GM21786 (cell line): ENCODE data around the gene BST1.
"Not testable (repeated sequence)": the region's sequence is repeated elsewhere in the genome, so short reads cannot be mapped to it uniquely, and the experiment has no call there.

Experiments
- ATAC-seq: cut with Tn5 transposase; IDR thresholded peaks from one replicate; pipeline ENCODE4 v1.9.1; 2021; ENCODE audit not compliant: unreplicated experiment

The BST1 gene

DNA sequence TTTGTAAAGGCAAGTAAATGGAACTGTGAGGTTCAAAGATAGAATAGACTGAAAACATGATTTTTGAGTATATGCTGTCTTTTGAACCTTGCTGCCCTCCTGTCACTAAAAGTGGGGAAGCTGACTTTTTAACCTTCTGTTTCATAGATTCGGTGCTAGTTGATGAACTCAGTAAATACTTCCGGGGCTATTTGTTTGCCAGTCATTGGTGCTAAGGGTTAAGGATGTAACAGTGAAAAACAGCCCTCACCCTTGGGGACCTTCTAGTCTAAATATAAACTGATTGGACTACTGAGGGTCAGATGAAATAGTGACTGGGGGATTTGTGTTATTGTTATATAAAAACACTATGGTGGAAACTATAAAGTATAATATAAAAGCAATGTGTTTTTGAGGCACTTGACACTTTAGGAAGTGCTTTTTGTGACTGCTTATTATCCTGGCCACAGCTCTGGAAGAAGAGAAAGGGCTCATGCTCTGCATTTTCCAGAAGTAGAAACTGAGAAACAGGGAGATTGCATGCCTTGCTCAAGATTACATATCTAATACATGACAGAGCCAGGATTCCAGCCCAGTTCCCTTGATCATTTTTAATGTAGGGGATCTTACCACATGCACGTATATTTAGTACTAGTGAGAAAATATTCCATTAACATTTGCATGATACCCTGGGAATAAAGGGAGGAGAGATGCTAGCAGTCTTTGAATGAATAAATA lies 3.9 kb downstream of the BST1 start:
- ATAC-seq, result no peak

DNA sequence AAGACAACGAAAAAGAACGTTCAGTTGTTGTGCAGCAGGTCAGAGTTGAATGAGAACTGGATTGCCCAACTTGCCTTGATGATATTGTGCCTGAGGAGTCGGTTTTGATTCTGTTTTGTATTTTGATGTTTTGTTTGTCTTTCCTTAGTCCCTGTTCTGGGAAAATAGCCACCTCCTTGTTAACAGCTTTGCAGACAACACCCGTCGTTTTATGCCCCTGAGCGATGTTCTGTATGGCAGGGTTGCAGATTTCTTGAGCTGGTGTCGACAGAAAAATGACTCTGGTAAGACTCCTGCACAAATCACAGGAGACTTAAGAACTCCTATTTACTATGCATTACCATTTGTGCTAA lies 4.5 kb downstream of the BST1 start:
- ATAC-seq, result no peak

DNA sequence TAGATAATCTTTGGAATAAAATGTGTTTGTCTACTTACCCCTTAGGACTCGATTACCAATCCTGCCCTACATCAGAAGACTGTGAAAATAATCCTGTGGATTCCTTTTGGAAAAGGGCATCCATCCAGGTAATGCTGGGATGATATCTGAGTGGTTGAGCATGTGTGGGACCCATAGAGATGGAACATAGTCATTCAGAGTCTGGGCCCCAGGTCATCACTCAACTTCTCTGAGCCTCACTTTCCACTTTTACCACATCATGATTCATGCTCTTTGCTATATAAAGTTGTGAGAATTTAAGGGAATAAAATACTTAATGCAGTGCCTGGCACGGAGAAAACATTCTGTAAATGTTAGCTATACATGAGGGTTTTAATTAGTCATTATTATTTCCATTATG lies 8.9 kb downstream of the BST1 start:
- ATAC-seq, result no peak

GRCh38 chr4:15712214-15712613 lies 9.3 kb downstream of the BST1 start:
- no peak for ATAC-seq

DNA sequence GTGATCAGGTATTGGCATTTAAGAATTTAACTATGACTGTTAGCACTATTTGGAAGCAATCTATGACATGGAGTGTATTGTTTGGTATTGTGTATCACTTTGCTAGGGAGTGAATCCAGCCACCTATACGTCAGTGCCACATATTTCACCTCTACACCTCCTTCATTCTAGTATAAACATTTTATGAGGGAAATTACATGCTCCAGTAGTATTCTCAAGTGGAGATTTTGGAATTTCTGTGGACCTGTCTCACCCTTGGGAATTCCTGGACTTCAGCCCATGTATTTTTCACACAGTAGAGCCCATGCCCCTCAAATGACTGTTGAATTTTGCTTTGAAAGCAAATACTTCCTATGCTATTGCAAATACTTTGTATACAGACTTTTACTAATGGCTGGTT lies 11.3 kb downstream of the BST1 start:
- no peak for ATAC-seq

GRCh38 chr4:15714646-15715435 lies 12.0 kb downstream of the BST1 start:
- no peak for ATAC-seq

DNA sequence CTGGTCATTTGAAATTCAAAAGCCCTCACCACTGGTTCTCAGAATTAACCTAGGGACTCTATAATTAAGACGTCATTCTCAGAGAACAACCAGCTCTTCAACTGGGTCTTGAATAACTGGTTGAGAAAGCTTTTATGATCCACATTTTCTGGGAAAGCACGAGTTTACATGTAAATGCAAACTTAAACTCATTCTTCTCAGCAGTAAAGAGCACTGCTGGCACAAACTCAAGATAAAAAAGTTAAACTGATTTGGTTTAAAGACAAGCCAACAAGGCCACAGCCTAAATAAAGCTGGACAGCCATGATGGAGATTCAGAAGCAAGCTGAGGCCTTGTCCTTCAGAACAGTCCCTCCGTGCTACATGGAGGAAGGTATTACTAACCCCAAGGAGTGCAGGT lies 13.2 kb downstream of the BST1 start:
- ATAC-seq, result no peak

- no peak for ATAC-seq
Measured at GRCh38 chr4:15717086-15717485, 14.2 kb downstream of the BST1 start.

GRCh38 chr4:15717657-15718416 lies 15.0 kb downstream of the BST1 start:
- no peak for ATAC-seq

- no peak for ATAC-seq
Measured at GRCh38 chr4:15718465-15718864, 15.6 kb downstream of the BST1 start.

DNA sequence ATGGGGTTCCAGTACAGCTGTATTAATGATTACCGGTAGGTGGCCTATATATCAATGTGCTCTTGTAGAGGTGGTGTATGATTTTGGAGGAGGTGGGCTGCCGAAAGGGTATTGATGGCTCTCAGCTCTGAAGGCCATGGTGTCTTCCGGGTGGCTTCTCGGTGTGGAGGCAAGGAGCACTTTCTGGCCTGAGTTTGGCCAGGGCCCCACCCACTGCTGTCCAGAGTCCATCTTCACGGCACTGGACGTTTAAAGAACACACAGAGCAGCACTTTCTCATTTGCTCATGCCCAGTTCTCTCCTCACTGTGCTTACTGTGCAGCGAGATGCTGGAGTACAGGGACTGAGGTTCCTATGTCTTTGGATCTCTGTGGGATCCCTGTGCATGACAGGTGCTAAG lies 16.1 kb downstream of the BST1 start:
- no peak for ATAC-seq

GRCh38 chr4:15719506-15719905 lies 16.6 kb downstream of the BST1 start:
- no peak for ATAC-seq

DNA sequence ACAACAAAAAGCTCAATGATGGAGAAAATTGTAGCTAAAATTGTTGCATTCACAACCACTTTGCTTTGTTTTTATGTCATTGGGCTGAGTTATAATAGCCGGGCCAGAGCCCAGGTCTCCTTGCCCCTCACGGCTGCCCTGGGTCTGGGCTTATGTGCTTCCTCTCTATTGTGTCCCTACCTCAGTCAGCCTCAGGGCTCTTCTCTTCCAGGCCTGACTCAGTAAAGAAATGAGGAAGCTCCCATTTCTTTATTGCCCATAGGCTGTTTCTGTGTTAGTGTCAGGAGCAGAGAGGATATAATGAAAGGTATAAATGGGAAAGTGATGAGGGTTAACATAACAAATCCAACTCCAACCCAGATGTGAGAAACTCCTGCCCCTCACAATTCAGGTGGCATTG lies 18.0 kb downstream of the BST1 start:
- ATAC-seq, result no peak

DNA sequence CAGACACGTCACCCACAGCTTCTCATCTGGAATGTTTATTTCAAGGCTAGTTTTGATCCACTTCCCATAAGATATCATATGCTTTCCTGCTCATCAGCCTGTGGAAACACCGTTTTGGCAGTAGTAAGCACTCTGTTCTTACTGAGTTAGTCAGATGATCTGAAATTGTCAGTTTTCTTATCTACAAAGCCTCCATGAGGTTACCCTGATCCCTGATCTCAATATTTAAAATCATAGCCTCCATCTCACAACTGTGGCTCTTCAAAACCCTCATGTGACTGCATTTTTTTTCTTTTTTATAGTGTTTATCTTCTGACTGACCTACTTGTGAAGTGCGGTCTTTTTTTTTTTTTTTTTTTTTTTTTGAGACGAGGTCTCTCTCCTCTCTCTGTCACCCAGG lies 22.7 kb downstream of the BST1 start:
- ATAC-seq, result no peak

DNA sequence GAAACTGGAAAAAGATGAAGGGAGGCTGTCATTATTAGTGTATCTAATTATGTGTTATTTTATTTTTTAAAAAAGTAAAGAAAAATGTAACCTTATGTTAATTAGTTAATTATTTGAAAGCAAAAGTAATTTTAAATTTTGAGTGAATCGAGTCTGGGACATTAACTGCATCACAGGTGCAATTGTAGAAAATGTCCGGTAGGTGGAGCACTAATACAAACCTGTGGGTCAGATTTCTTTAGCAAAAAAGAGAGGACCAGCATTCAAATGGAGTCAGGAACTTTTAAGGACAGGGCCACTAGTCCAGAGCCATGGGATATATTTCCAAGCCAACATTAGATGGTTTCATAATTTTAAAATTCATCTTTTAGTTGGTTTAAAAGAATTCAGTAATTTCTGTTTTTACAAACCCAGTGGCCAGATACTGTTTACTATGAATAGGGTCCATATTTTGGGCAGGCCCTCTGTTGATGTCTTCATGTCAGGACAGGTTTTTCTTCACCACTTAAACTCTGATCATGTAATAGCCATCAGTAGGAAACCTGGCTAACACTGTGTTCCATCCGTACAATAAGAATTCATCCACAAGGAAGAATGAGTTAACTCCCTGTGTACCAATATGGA lies 27.2 kb downstream of the BST1 start:
- peak; percentile 75 for ATAC-seq

GRCh38 chr4:15733061-15733460 lies 30.2 kb downstream of the BST1 start:
- ATAC-seq, result not testable (repeated sequence)

- ATAC-seq, result no peak
Measured at GRCh38 chr4:15735536-15735935, 32.7 kb downstream of the BST1 start.

DNA sequence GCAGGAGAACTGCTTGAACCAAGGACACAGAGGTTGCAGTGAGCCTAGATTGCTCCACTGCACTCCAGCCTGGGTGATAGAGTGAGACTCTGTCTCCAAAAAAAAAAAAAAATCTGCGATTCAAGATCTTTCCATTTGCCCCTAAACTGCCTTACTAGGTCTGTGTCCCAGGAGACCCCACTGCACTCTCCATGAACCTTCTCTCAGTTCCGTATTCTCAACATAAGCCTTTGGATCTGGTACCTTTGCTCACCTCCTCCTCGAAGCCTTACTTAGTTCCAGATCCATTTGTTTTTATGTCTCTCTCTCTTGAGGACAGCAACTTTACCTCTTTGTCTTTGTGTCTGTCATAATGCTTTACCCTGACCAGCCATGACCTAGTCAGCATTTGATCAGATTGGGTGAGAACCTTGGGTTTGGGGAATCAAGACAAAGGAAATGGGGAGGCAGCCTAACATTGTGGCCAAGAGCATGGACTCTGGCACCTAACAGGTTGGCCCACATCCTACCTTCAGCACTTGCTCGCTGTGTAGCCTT lies 33.7 kb downstream of the BST1 start:
- no peak for ATAC-seq

GRCh38 chr4:15737255-15737654 lies 34.4 kb downstream of the BST1 start:
- ATAC-seq, result no peak

- no peak for ATAC-seq
Measured at GRCh38 chr4:15738877-15739276, 36.0 kb downstream of the BST1 start.

GRCh38 chr4:15740764-15741404 lies 38.0 kb downstream of the BST1 start:
- no peak for ATAC-seq
